ENCODE results near the gene GPC6.

DNA sequence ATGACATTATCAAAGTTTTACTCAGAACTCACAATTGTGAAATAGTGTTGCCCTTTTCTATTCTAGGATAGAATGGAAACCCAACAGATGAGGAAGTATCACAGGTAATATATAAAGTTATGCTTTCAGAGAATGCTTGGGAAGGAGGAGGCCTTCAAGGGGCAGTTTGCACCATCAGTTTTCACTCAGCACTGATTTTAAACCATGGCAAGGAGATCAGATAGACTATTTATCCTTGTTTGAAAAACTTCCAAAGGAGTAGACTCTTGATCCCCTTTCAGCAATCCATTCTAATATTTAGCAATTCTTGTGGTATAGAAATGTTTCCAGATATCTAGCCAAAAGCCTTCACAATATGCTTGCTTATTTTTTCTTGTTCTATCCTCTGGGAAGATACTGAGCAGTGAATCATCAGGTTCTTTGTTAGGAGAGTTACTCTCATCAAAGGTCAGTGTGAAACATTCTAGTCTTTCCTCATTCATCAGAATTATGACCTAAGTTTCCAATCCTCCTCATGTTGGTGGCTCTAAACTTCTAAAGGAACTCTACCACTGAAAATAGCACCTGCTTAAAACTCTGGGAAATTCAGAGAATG, 3.8 kb downstream of the GPC6 start:
- no peak for TF ChIP-seq EZH2 (IDR thresholded peaks at IDR 0.05; ENCODE audit: borderline replicate concordance, insufficient read depth, low read length, poor library complexity, severe bottlenecking)
- TF ChIP-seq, protein P1, sequence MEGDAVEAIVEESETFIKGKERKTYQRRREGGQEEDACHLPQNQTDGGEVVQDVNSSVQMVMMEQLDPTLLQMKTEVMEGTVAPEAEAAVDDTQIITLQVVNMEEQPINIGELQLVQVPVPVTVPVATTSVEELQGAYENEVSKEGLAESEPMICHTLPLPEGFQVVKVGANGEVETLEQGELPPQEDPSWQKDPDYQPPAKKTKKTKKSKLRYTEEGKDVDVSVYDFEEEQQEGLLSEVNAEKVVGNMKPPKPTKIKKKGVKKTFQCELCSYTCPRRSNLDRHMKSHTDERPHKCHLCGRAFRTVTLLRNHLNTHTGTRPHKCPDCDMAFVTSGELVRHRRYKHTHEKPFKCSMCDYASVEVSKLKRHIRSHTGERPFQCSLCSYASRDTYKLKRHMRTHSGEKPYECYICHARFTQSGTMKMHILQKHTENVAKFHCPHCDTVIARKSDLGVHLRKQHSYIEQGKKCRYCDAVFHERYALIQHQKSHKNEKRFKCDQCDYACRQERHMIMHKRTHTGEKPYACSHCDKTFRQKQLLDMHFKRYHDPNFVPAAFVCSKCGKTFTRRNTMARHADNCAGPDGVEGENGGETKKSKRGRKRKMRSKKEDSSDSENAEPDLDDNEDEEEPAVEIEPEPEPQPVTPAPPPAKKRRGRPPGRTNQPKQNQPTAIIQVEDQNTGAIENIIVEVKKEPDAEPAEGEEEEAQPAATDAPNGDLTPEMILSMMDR (IDR thresholded peaks at IDR 0.05; ENCODE audit: poor library complexity, severe bottlenecking): no peak
- TF ChIP-seq POLR2AphosphoS5 (IDR thresholded peaks at IDR 0.05): no peak
- TF ChIP-seq EP300 (conservative IDR thresholded peaks at IDR 0.05; ENCODE audit: poor library complexity, severe bottlenecking): no peak

All from neural cell (in vitro differentiated cells).